HS-5 (cell line): Measurements from ENCODE around the gene ITPR3.
"Not testable (repeated sequence)": the region's sequence is repeated elsewhere in the genome, so short reads cannot be mapped to it uniquely, and the experiment has no call there.

Source experiments
- DNase-seq: peaks from one replicate; pipeline ENCODE4 v3.0.0-alpha.2; 2012; ENCODE audit warnings: low read depth

The ITPR3 gene

GRCh38 chr6:33613795-33614168, 7.3 kb upstream of the ITPR3 start:
- DNase-seq, result no peak

GRCh38 chr6:33616113-33616512, 5.0 kb upstream of the ITPR3 start:
- no peak for DNase-seq

- DNase-seq, result no peak
Measured at GRCh38 chr6:33616913-33617312, 4.2 kb upstream of the ITPR3 start.

GRCh38 chr6:33619166-33619840, 1.8 kb upstream of the ITPR3 start:
- DNase-seq, result no peak

GRCh38 chr6:33620158-33620855, 815 bp upstream of the ITPR3 start:
- no peak for DNase-seq

- DNase-seq, result no peak
Measured at GRCh38 chr6:33621711-33622388, 728 bp downstream of the ITPR3 start.

GRCh38 chr6:33622456-33623431, 1.6 kb downstream of the ITPR3 start:
- no peak for DNase-seq

- DNase-seq, result no peak
Measured at GRCh38 chr6:33623895-33624381, 2.8 kb downstream of the ITPR3 start.

GRCh38 chr6:33624856-33625255, 3.7 kb downstream of the ITPR3 start:
- no peak for DNase-seq

- no peak for DNase-seq
Measured at GRCh38 chr6:33627876-33628275, 6.8 kb downstream of the ITPR3 start.

GRCh38 chr6:33628401-33628964, 7.4 kb downstream of the ITPR3 start:
- DNase-seq, result no peak

- DNase-seq, result no peak
Measured at GRCh38 chr6:33630014-33630413, 8.9 kb downstream of the ITPR3 start.

GRCh38 chr6:33631521-33631920, 10.4 kb downstream of the ITPR3 start:
- not testable (repeated sequence) for DNase-seq

GRCh38 chr6:33631971-33632557, 10.9 kb downstream of the ITPR3 start:
- no peak for DNase-seq

- DNase-seq, result no peak
Measured at GRCh38 chr6:33632558-33633039, 11.5 kb downstream of the ITPR3 start.

- DNase-seq, result no peak
Measured at GRCh38 chr6:33633084-33633461, 12.0 kb downstream of the ITPR3 start.

- DNase-seq, result no peak
Measured at GRCh38 chr6:33633462-33634158, 12.5 kb downstream of the ITPR3 start.

GRCh38 chr6:33634161-33634727, 13.1 kb downstream of the ITPR3 start:
- no peak for DNase-seq

GRCh38 chr6:33634946-33635345, 13.8 kb downstream of the ITPR3 start:
- no peak for DNase-seq

- DNase-seq, result no peak
Measured at GRCh38 chr6:33636655-33637054, 15.5 kb downstream of the ITPR3 start.
